NB4 (cell line): ENCODE data around the gene JAZF1.

Experiments used
- MYC ChIP-seq: IDR thresholded peaks from 2 replicates; pipeline ENCODE4 v1.6.1; 2011; ENCODE audit warnings: low read depth, low read length
- POLR2A ChIP-seq: IDR thresholded peaks from 2 replicates; pipeline ENCODE4 v1.6.1; 2011; ENCODE audit warnings: mild to moderate bottlenecking; ENCODE audit not compliant: insufficient read length; ENCODE audit errors: extremely low read depth
- TF ChIP-seq, protein P1 (sequence below): IDR thresholded peaks from one replicate; pipeline ENCODE4 v1.5.1; 2012; ENCODE audit warnings: low read depth, low read length
- TF ChIP-seq, protein P2 (sequence below): IDR thresholded peaks from 2 replicates; pipeline ENCODE4 v1.6.1; 2011; ENCODE audit warnings: low read depth, low read length

DNA sequence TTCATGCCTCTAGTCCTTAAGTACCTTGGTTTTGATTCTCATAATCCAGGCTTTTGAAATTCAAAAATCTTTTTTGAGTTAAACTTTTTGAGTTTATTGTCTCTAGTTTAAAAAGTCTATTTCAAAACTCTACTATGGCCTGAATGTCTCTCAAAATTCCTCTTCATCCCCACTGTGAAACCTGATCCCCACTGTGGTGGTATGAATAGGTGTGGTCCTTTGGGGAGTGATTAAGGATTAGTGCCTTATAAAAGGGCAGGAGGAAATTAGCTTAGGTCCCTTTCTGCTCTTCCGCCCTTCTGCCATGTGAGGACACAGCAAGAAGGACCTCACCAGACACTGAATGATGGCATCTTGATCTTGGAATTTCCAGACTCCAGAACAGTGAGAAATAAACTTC, 44.1 kb upstream of the JAZF1 start:
- TF ChIP-seq, protein P1, sequence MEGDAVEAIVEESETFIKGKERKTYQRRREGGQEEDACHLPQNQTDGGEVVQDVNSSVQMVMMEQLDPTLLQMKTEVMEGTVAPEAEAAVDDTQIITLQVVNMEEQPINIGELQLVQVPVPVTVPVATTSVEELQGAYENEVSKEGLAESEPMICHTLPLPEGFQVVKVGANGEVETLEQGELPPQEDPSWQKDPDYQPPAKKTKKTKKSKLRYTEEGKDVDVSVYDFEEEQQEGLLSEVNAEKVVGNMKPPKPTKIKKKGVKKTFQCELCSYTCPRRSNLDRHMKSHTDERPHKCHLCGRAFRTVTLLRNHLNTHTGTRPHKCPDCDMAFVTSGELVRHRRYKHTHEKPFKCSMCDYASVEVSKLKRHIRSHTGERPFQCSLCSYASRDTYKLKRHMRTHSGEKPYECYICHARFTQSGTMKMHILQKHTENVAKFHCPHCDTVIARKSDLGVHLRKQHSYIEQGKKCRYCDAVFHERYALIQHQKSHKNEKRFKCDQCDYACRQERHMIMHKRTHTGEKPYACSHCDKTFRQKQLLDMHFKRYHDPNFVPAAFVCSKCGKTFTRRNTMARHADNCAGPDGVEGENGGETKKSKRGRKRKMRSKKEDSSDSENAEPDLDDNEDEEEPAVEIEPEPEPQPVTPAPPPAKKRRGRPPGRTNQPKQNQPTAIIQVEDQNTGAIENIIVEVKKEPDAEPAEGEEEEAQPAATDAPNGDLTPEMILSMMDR, result no peak
- TF ChIP-seq MYC (no peak), POLR2A (no peak)
- TF ChIP-seq, protein P2, sequence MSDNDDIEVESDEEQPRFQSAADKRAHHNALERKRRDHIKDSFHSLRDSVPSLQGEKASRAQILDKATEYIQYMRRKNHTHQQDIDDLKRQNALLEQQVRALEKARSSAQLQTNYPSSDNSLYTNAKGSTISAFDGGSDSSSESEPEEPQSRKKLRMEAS, result no peak
